ENCODE data around the gene THUMPD3.

Gene THUMPD3

GRCh38 chr3:9369508-9369907 lies 6.7 kb downstream of the THUMPD3 start:
- no peak for DNase-seq

- DNase-seq = no peak
Observed at GRCh38 chr3:9373465-9373864, 10.6 kb downstream of the THUMPD3 start.

GRCh38 chr3:9377981-9378380 lies 15.1 kb downstream of the THUMPD3 start:
- DNase-seq = no peak

GRCh38 chr3:9379327-9379726 lies 16.5 kb downstream of the THUMPD3 start:
- DNase-seq = no peak

- no peak for DNase-seq
Observed at GRCh38 chr3:9380014-9380413, 17.2 kb downstream of the THUMPD3 start.

- no peak for DNase-seq
Observed at GRCh38 chr3:9384141-9384828, 21.4 kb downstream of the THUMPD3 start.

GRCh38 chr3:9385187-9386077 lies 22.6 kb downstream of the THUMPD3 start:
- DNase-seq = no peak

- DNase-seq = no peak
Observed at GRCh38 chr3:9386078-9386459, 23.2 kb downstream of the THUMPD3 start.

- DNase-seq = no peak
Observed at GRCh38 chr3:9386501-9387321, 23.9 kb downstream of the THUMPD3 start.

GRCh38 chr3:9387322-9387655 lies 24.4 kb downstream of the THUMPD3 start:
- DNase-seq = no peak

- DNase-seq = no peak
Observed at GRCh38 chr3:9388142-9388541, 25.3 kb downstream of the THUMPD3 start.

GRCh38 chr3:9388562-9389272 lies 25.9 kb downstream of the THUMPD3 start:
- DNase-seq = no peak

GRCh38 chr3:9390265-9390888 lies 27.5 kb downstream of the THUMPD3 start:
- DNase-seq = no peak

GRCh38 chr3:9392041-9392440 lies 29.2 kb downstream of the THUMPD3 start:
- DNase-seq = no peak

- no peak for DNase-seq
Observed at GRCh38 chr3:9395570-9396300, 32.9 kb downstream of the THUMPD3 start.

- DNase-seq = peak; percentile 84
Observed at GRCh38 chr3:9396301-9396631, 33.4 kb downstream of the THUMPD3 start.

- peak; percentile 97 for DNase-seq
Observed at GRCh38 chr3:9396632-9397331, 33.9 kb downstream of the THUMPD3 start.

GRCh38 chr3:9397332-9397905 lies 34.6 kb downstream of the THUMPD3 start, which contains the start of gene SETD5:
Gene SETD5 (plus strand): TSS chr3:9397615. CDS start chr3:9428939, 31,324 bp downstream.
- peak; percentile 100 for DNase-seq

GRCh38 chr3:9397906-9398699 lies 35.2 kb downstream of the THUMPD3 start:
- DNase-seq = peak; percentile 36
